B cell (primary cell): ENCODE measurements around the gene CAMK2G. TPM values are rescaled to one million over a fixed set of nuclear protein-coding genes. Genes with fewer than 3 reads are reported as not detected.

Source experiments
- ATAC-seq: fragments of 200-7000 bp; cut with Tn5 transposase; one replicate; pipeline ENCODE4 v1.10.0; 2021; ENCODE audit warnings: low read depth, mild to moderate bottlenecking, moderate number of reproducible peaks, moderate library complexity
- CTCF ChIA-PET: fragments of 350-600 bp; sonication (Branson Sonifier 250); formaldehyde crosslinking; loops from one replicate; lab custom pipeline; 2021; ENCODE audit warnings: antibody characterized with exemption, inconsistent platforms; lab: Charles Lee
- POLR2A ChIA-PET: fragments of 350-600 bp; sonication (Branson Sonifier 250); formaldehyde crosslinking; loops from one replicate; lab custom pipeline; 2021; ENCODE audit warnings: antibody characterized with exemption; lab: Charles Lee
- DNase-seq: peaks from one replicate; pipeline ENCODE4 v3.0.0; 2013
- H2AFZ ChIP-seq: 2 replicates; pipeline ENCODE4 v1.6.1; 2012; ENCODE audit warnings: mild to moderate bottlenecking, low read depth, low read length; ENCODE audit not compliant: insufficient read depth, poor library complexity, severe bottlenecking
- H3K27ac ChIP-seq, 2 donors: 1 replicate in 1 of 2; 2 replicates in 1 of 2; pipeline ENCODE4 v1.5.1; 2012 to 2013; ENCODE audit warnings: low read length in 2 of 2, mild to moderate bottlenecking in 2 of 2, moderate library complexity in 1 of 2
- H3K27me3 ChIP-seq, 4 experiments: fragments of 200-600 bp in 1 of 4; sonication (generic) in 1 of 4; replicated peaks in 1 of 4; 1 replicate in 2 of 4; 2 replicates in 2 of 4; pipeline versions ENCODE4 v1.6.1 to v1.7.0; 2013 to 2016; ENCODE audit warnings: low read length in 3 of 4, mild to moderate bottlenecking in 2 of 4, mixed read lengths in 1 of 4, moderate library complexity in 1 of 4; ENCODE audit not compliant: insufficient read depth in 4 of 4, control insufficient read depth in 3 of 4; ENCODE audit errors: control extremely low read depth in 1 of 4
- H3K36me3 ChIP-seq, 2 experiments: replicated peaks in 1 of 2; 1 replicate in 1 of 2; 2 replicates in 1 of 2; pipeline versions ENCODE4 v1.6.1 to v1.7.1; 2013; ENCODE audit warnings: low read length in 1 of 2; ENCODE audit not compliant: insufficient read depth in 2 of 2, control insufficient read depth in 1 of 2; ENCODE audit errors: control extremely low read depth in 1 of 2, extremely low read depth in 1 of 2
- H3K4me1 ChIP-seq, 2 donors: fragments of 200-600 bp in 1 of 2; sonication (generic) in 1 of 2; 1 replicate in 1 of 2; 2 replicates in 1 of 2; pipeline versions ENCODE4 v1.5.1 to v1.6.1; 2013 to 2017; ENCODE audit warnings: low read length in 2 of 2; ENCODE audit not compliant: control insufficient read depth in 2 of 2, insufficient read depth in 2 of 2
- H3K4me2 ChIP-seq: replicated peaks from 2 replicates; pipeline ENCODE3; 2012; ENCODE audit warnings: mild to moderate bottlenecking, low read depth, low read length; ENCODE audit not compliant: poor library complexity, severe bottlenecking
- H3K4me3 ChIP-seq, 5 experiments: fragments of 200-600 bp in 1 of 5; sonication (generic) in 1 of 5; 1 replicate in 3 of 5; 2 replicates in 2 of 5; pipeline versions ENCODE4 v1.5.1 to v1.7.0; 2011 to 2016; ENCODE audit warnings: low read length in 4 of 5, mild to moderate bottlenecking in 4 of 5, low read depth in 2 of 5, control low read depth in 1 of 5, moderate library complexity in 1 of 5; ENCODE audit not compliant: insufficient read depth in 1 of 5; ENCODE audit errors: control extremely low read depth in 1 of 5, extremely low read depth in 1 of 5
- H3K79me2 ChIP-seq: fragments of 200-600 bp; sonication (generic); one replicate; pipeline ENCODE4 v1.6.0; 2016; ENCODE audit warnings: low read length; ENCODE audit not compliant: control insufficient read depth, insufficient read depth
- H3K9ac ChIP-seq: fragments of 200-600 bp; sonication (generic); 2 replicates; pipeline ENCODE4 v1.6.1; 2017; ENCODE audit warnings: mild to moderate bottlenecking, low read length, moderate library complexity
- H3K9me3 ChIP-seq, 3 donors: one replicate each; pipeline versions ENCODE4 v1.6.1 to v1.7.1; 2013; ENCODE audit warnings: low read length in 2 of 3; ENCODE audit not compliant: control insufficient read depth in 2 of 3, insufficient read depth in 1 of 3; ENCODE audit errors: control extremely low read depth in 1 of 3
- H4K20me1 ChIP-seq: 2 replicates; pipeline ENCODE4 v1.6.0; 2012; ENCODE audit warnings: mild to moderate bottlenecking, low read length; ENCODE audit not compliant: insufficient read depth, control insufficient read depth, poor library complexity, severe bottlenecking
- H3K27ac Mint-ChIP-seq: one replicate; pipeline ENCODE4 v1.8.0; 2021; ENCODE audit warnings: mixed read lengths
- H3K27me3 Mint-ChIP-seq: one replicate; pipeline ENCODE4 v1.8.0; 2021; ENCODE audit warnings: mixed read lengths
- H3K4me1 Mint-ChIP-seq: one replicate; pipeline ENCODE4 v1.8.0; 2021; ENCODE audit warnings: mixed read lengths
- H3K4me3 Mint-ChIP-seq: one replicate; pipeline ENCODE4 v1.8.0; 2021; ENCODE audit warnings: mixed read lengths
- H3K9me3 Mint-ChIP-seq: one replicate; pipeline ENCODE4 v1.8.0; 2022; ENCODE audit warnings: mixed read lengths; ENCODE audit not compliant: insufficient read depth
- EZH2 ChIP-seq: IDR thresholded peaks from 2 replicates; pipeline ENCODE4 v1.6.1; 2012; ENCODE audit warnings: borderline replicate concordance, low read depth, mild to moderate bottlenecking, moderate library complexity, low read length; ENCODE audit not compliant: insufficient read depth, poor library complexity, severe bottlenecking
- WGBS: methylation state at CpG from one replicate; pipeline ENCODE4 v1.1.5; 2013; ENCODE audit warnings: missing lambda C conversion rate; ENCODE audit not compliant: insufficient coverage; 5-methylcytosine and 5-hydroxymethylcytosine counted together
- intact Hi-C: fragments of 100-400 bp; cut with micrococcal nuclease; formaldehyde crosslinking; loops from one replicate; pipeline ENCODE4 v1.10.0; 2022
- polyA plus RNA-seq: library from polyadenylated mRNA; depleted of rRNA; stranded (reverse); fragments of >200 nt; gene quantifications from 2 replicates; pipeline ENCODE4 v1.2.3, GENCODE V29; 2012
- total RNA-seq, 2 donors: library from RNA; stranded (reverse); fragments of 120-200 nt in 1 of 2; gene quantifications; 1 replicate in 1 of 2; 2 replicates in 1 of 2; pipeline versions ENCODE4 v1.2.3 to v1.2.4, GENCODE V29; 2013 to 2022
- TF ChIP-seq, protein P1 (sequence below): fragments of 200-600 bp; IDR thresholded peaks from one replicate; pipeline ENCODE4 v1.8.0; 2022; ENCODE audit warnings: antibody characterized with exemption, mild to moderate bottlenecking

CAMK2G gene
- total and polyA plus RNA-seq, 2 donors (not counting 1 experiment from before 2014, with no cell fraction given) = 42.7 to 48.7 TPM

DNA sequence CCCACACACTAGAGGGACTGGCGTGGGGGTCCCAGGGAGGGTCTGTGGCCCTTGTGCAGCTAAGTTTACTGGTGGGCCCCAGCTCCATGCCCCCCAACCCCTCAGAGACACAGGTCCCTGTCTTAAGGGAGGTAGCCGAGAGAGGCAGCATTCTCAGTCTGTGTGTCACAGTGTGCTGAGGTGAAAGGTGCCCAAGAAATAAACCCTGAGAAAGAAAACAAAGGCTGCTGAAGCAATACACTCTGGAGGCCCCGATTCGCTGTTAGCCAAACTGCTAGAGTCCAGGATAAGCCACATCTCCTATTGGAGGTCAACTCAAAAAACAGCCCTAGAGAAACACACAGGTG is 34.3 kb downstream of the CAMK2G start:
- Histone ChIP-seq H3K36me3 (peaks cover 20 to 56% of the 10 kb centered on the region in 2 experiments), H3K9me3 (no peaks in the 10 kb centered on the region), H3K4me1 (no peaks in the 10 kb centered on the region), H3K4me3 (no peak overlapping the region), H3K27me3 (no peaks in the 10 kb centered on the region), H3K4me2 (no peak overlapping the region), H3K27ac (no peak overlapping the region), H2AFZ (no peak overlapping the region), H3K9ac (no peak overlapping the region), H3K79me2 (no peaks in the 10 kb centered on the region), H4K20me1 (no peaks in the 10 kb centered on the region)
- H3K4me1 Mint-ChIP-seq = no peaks in the 10 kb centered on the region
- ChIA-PET POLR2A (no interaction called here), CTCF (interaction anchor here (0.6 to 1.4 kb wide), 2 partner anchors 67 to 100 kb away, joined by 3 read pairs; no protein-coding TSS in a partner anchor)
- no peak overlapping the region for H3K27ac Mint-ChIP-seq
- H3K9me3 Mint-ChIP-seq = no peaks in the 10 kb centered on the region
- ATAC-seq = no peak
- 100% methylated on average over 2 of the region's 4 CpGs for WGBS
- intact Hi-C loops = no loop called here
- no peaks in the 10 kb centered on the region for H3K27me3 Mint-ChIP-seq
- H3K4me3 Mint-ChIP-seq = no peak overlapping the region
- TF ChIP-seq, protein P1, sequence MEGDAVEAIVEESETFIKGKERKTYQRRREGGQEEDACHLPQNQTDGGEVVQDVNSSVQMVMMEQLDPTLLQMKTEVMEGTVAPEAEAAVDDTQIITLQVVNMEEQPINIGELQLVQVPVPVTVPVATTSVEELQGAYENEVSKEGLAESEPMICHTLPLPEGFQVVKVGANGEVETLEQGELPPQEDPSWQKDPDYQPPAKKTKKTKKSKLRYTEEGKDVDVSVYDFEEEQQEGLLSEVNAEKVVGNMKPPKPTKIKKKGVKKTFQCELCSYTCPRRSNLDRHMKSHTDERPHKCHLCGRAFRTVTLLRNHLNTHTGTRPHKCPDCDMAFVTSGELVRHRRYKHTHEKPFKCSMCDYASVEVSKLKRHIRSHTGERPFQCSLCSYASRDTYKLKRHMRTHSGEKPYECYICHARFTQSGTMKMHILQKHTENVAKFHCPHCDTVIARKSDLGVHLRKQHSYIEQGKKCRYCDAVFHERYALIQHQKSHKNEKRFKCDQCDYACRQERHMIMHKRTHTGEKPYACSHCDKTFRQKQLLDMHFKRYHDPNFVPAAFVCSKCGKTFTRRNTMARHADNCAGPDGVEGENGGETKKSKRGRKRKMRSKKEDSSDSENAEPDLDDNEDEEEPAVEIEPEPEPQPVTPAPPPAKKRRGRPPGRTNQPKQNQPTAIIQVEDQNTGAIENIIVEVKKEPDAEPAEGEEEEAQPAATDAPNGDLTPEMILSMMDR = no peak
- no peak for TF ChIP-seq EZH2
- DNase-seq = no peak

- TF ChIP-seq, protein P1 = no peak
- TF ChIP-seq EZH2 = no peak
- Histone ChIP-seq H3K27me3 (no peaks in the 10 kb centered on the region), H3K9me3 (no peaks in the 10 kb centered on the region), H3K36me3 (peaks cover 20 to 56% of the 10 kb centered on the region in 2 experiments), H3K79me2 (no peaks in the 10 kb centered on the region), H3K4me1 (no peaks in the 10 kb centered on the region), H3K9ac (no peak overlapping the region), H3K4me3 (no peak overlapping the region), H4K20me1 (no peaks in the 10 kb centered on the region), H3K27ac (no peak overlapping the region), H2AFZ (no peak overlapping the region), H3K4me2 (no peak overlapping the region)
- no peak overlapping the region for H3K4me3 Mint-ChIP-seq
- POLR2A ChIA-PET = no interaction called here
- no peak overlapping the region for H3K27ac Mint-ChIP-seq
- no peaks in the 10 kb centered on the region for H3K27me3 Mint-ChIP-seq
- no peaks in the 10 kb centered on the region for H3K4me1 Mint-ChIP-seq
- H3K9me3 Mint-ChIP-seq = no peaks in the 10 kb centered on the region
- CTCF ChIA-PET = interaction anchor here (1.3 to 1.4 kb wide), 2 partner anchors 100 to 101 kb away, joined by 3 read pairs; no protein-coding TSS in a partner anchor
- DNase-seq = no peak
- WGBS = 99% methylated on average over 40 of the region's 40 CpGs
- ATAC-seq = no peak
- intact Hi-C loops = no loop called here
These were observed 34.9 kb downstream of the CAMK2G start for GRCh38 chr10:73839276-73839966.
